HPDE6-E6E7 (cell line): Measurements from ENCODE around the gene CNGB1.
"Not testable (repeated sequence)": the region's sequence is repeated elsewhere in the genome, so short reads cannot be mapped to it uniquely, and the experiment has no call there.

Experiments used
- DNase-seq: peaks from one replicate; pipeline ENCODE4 v3.0.0; 2011; ENCODE audit warnings: missing footprints; ENCODE audit errors: extremely low spot score

Gene CNGB1

GRCh38 chr16:57889111-57889510 lies 81.8 kb downstream of the CNGB1 start:
- no peak for DNase-seq

DNA sequence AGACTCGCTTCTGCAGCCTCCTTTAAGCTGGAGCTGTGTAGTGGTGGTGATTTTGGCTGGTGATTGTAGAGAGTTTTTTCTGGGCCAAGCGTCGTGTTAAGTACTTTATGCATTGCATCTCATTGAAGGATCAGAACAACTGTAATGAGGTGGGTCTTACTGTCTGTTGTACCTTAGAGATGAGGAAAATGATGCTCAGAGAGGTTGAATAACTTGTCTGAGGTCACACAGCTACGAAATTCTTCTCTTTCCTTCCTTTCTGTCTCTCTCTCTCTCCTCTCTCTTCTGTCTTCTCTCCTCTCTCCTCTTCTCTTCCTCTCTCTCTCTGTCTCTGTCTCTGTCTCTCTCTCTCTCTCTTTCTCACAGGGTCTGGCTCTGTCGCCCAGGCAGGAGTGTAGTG lies 82.8 kb downstream of the CNGB1 start:
- DNase-seq, result no peak

GRCh38 chr16:57887711-57888110 lies 83.2 kb downstream of the CNGB1 start:
- no peak for DNase-seq

DNA sequence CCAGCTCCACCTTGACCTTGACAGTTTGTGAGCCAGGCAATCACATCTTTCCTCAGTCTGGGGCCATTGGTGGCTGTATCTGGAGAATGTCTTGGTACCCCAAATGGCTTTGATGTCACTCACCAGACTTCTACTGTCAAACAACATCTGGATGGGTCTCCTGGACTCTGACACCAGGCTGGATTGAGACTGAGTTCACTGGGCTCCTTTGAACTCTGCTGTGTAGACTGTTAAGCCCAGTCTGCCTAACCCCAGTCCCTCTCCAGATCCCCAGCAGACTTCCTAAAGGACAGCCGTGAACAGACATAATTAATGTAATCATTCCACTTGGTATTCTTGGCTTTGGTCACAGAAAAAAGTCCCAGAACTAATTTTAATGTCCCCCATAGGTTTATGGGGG lies 84.5 kb downstream of the CNGB1 start:
- DNase-seq, result no peak

DNA sequence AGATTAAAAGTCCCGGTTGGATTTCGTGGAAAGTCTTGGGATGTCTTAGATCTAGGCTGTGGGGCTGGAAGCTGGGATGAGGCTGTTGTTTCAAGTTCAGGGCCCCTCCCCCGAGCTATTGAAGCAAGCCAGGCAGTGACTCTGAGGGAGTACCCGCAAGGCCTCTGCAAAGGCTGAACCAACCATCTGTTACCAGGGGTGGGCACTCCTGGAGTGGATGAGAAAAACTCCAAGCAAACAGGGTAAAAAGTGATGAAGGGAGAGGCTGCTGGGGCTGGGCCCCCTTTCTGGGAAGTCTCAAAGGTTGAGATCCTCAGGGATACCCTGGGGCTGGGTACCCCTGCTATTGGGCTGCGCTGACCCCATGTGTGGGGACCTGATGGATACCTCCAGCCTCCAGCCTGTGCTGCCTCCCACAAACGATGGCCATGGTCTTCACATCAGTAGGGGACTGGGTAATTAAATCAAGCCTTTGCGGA lies 86.2 kb downstream of the CNGB1 start:
- DNase-seq, result no peak

DNA sequence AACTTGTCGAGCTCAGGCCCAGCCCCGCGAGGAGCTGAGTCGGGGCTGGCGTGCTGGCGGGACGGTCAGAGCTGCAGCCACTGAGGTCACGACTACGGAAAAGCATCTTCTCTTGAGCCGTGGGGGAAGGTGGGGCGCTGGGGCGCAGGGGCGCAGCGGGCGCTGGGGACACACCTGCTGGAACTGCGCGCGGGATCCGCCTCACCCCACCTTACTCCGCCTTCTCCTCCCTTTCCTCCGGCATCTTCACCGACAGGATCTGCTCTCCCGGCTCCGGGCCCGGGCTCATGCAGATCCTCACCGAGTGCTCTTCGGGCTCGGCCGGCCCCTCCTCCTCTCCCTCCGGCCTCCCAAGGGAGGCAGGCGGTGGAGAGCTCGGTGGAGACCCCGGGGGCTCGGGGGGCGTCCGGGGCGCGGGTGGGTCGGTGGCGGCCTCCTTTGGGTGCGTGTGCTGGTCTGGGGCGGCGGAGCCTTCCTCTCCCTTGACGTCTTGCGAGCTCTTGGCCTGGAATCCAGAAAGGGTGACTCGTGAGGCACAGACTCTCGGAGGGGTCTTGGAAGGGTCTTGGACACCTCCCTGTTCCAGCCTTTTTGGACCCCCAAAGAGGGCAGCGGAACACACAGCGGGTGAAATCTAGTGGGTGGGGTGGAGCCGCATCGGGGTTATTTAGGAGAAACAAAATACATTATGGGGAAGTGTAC lies 86.8 kb downstream of the CNGB1 start:
- DNase-seq, result no peak

- no peak for DNase-seq
Observed at GRCh38 chr16:57883480-57883879, 87.4 kb downstream of the CNGB1 start.

GRCh38 chr16:57882792-57883191 lies 88.1 kb downstream of the CNGB1 start:
- no peak for DNase-seq

- DNase-seq, result no peak
Observed at GRCh38 chr16:57882206-57882605, 88.7 kb downstream of the CNGB1 start.

DNA sequence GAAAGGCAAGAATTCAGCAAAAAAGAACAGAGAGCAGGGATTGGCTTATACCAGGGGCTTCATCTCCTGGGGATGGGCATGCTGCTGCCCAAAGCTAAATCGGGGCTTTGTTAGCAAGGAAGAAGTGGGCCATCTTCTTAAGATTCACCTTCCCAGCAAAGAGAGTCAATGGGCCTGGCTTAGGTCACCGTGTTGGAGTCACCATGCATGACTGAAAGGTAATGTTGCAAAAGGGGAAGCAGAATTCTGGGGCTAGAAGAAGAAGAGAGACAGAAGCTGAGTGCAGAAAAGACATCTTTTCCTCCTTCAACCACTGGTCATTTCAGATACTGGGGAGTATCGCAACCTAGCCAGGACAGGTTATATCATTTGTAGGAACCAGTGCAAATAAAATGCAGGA lies 92.3 kb downstream of the CNGB1 start:
- no peak for DNase-seq

DNA sequence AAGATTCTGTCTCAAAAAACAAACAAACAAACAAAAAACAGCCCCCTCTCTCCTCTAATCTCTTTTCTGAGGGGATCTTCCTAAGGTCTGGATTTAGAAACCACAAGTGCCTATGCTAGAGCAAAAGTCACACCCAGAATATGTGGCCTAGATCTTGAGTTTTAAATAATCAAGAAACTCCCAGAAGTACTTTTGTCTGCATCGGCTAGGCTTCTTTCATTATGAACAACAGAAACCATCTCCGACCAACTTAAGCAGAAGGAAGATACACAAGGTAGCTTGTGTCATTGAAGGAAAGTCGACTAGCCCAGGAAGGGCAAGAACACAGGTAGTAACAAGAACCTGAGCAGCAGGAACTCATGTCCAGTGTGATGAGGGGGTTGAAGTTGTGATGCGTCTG lies 94.7 kb downstream of the CNGB1 start:
- no peak for DNase-seq

GRCh38 chr16:57875347-57875746 lies 95.6 kb downstream of the CNGB1 start:
- DNase-seq, result no peak

DNA sequence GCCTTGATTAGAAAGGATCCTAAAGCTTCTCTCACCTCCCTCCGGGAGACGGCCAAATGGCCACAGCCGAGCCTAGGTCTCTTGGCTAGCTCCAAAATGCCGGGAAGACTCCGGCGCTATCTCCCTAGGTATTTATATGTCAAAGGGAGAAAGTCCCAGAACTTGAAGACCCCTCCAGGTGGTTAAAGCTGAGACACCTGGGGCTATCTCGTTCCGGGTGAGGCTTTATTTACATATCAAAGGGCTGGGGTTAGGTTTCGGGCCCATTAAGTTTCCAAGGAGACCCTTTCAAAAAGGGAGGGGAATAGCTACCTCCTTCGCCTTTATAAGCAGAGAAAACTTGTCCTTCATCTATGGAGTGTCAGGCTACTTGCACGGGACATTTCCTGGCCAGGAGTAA lies 97.7 kb downstream of the CNGB1 start:
- DNase-seq, result no peak

- not testable (repeated sequence) for DNase-seq
Observed at GRCh38 chr16:57872764-57873163, 98.2 kb downstream of the CNGB1 start.

DNA sequence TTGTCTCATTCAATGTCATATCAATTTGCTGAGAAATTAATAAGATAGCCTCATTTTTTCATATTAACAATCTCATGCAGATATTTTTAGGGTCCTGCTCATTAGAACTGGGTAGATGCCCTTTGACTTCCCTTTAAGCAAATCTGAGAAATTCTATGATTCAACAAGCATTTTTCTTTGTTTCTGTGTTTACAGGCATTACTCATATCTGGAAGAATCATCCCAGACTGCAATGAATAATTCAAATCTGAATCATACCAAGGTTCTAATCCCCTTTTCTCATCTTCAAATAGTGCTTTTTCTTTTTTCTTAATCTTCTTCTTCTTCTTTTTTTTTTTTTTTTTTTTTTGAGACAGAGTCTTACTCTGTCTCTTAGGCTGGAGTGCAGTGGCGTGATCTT lies 99.5 kb downstream of the CNGB1 start:
- peak; percentile 74 for DNase-seq

DNA sequence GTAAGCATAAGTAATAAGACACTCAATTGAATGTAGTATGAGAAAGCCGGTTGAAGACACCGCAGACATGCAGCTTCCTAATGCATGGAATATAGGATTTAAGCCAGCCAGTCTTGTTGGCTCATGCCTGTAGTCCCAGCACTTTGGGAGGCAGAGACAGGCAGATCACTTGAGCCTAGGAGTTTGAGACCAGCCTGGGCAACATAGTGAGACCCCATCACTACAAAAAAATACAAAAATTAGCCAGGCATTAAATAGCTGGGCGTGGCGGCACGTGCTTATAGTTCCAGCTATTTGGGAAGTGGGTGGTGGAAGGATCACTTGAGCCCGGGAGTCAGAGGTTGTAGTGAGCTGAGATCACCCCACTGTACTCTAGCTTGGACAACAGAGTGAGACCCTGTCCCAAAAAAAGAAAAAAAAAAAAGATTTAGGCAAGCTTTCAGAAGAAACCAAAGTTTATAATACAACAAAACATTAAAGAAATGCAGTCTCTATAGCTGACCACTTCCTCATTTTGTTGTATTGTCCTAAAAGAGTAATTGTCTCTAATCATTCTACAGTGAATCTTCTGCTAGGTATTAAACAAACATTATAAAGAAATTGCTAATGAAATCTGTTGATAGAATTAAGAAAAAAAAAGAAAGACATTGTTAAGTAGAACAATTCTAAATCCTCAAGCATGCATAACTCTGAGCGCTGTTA lies 100.0 kb downstream of the CNGB1 start:
- DNase-seq, result no peak

DNA sequence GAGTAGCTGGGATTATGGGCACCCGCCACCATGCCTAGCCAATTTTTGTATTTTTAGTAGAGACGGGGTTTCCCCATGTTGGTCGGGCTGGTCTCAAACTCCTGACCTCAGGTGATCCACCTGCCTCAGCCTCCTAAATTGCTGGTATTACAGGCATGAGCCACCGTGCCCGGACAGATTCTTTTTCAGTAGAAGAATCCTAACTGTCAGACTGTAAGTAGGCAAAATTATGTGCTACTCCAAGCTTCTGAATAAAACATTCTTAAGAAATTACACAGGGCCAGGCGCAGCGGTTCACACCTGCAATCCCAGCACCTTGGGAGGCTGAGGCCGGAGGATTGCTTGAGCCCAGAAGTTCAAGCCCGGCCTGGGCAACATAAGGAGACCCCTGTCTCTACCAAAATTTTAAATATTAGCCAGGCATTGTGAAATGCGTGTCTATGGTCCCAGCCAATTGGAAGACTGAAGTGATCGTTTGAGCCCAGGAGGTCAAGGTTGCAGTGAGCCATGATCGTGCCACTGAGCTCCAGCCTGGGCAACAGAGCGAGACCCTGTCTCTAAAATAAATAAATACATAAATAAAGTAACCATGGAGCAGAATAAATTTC lies 101.9 kb downstream of the CNGB1 start:
- DNase-seq, result no peak

GRCh38 chr16:57867000-57867561 lies 103.8 kb downstream of the CNGB1 start:
- DNase-seq, result no peak

DNA sequence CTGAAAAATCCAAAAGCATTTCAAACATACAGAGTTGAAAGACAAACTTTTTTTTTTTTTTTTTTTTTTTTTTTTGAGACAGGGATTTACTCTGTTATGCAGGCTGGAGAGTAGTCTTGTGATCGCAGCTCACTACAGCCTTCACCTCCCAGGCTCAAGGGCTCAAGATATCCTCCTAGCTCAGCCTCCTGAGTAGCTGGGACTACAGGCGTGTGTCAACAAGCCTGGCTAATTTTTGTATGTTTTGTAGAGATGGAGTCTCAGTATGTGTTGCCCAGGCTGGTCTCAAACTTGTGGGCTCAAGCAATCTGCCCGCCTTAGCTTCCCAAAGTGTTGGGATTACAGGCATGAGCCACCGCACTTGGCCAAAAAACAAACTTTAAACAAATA lies 104.4 kb downstream of the CNGB1 start:
- DNase-seq, result no peak

- peak; percentile 52 for DNase-seq
Observed at GRCh38 chr16:57865746-57866528, 105.0 kb downstream of the CNGB1 start.

GRCh38 chr16:57863434-57864160 lies 107.3 kb downstream of the CNGB1 start:
- DNase-seq, result peak; percentile 79
